Ascending aorta (tissue), 2 donors: ENCODE measurements around the gene TENT5A. TPM values are rescaled to one million over a fixed set of nuclear protein-coding genes. Genes with fewer than 3 reads are reported as not detected.

ENCODE experiments used
- DNase-seq, 2 donors: peaks; one replicate each; pipeline ENCODE4 v3.0.0-alpha.2; 2019; ENCODE audit warnings: low spot score in 2 of 2
- H3K27ac ChIP-seq, 2 donors: fragments of 200-600 bp; sonication (generic); one replicate each; pipeline ENCODE4 v1.5.1; 2016 to 2017; ENCODE audit warnings: mild to moderate bottlenecking in 1 of 2
- H3K27me3 ChIP-seq: fragments of 200-600 bp; sonication (generic); one replicate; pipeline ENCODE4 v1.5.1; 2017
- H3K36me3 ChIP-seq, 2 donors: fragments of 200-600 bp; sonication (generic); one replicate each; pipeline ENCODE4 v1.5.1; 2016
- H3K4me1 ChIP-seq, 2 donors: fragments of 200-600 bp; sonication (generic); one replicate each; pipeline ENCODE4 v1.5.1; 2016 to 2017; ENCODE audit warnings: mild to moderate bottlenecking in 1 of 2
- H3K4me3 ChIP-seq, 2 donors: fragments of 200-600 bp; sonication (generic); one replicate each; pipeline ENCODE4 v1.5.1; 2016 to 2017; ENCODE audit warnings: mild to moderate bottlenecking in 1 of 2
- H3K9me3 ChIP-seq, 2 donors: fragments of 200-600 bp; sonication (generic); one replicate each; pipeline ENCODE4 v1.5.1; 2016
- CTCF ChIP-seq, 3 experiments: fragments of 200-600 bp in 2 of 3; fragments of 450-650 bp in 1 of 3; sonication (generic) in 2 of 3; IDR thresholded peaks; one replicate each; pipeline ENCODE4 v1.5.1; 2016 to 2019; ENCODE audit warnings: antibody characterized with exemption in 3 of 3, mild to moderate bottlenecking in 1 of 3, moderate library complexity in 1 of 3
- intact Hi-C: fragments of 100-400 bp; cut with DNase I; formaldehyde crosslinking; loops from one replicate; pipeline ENCODE4 v1.15.1; 2023
- total RNA-seq: library from RNA; depleted of rRNA; stranded (reverse); fragments of >200 nt; gene quantifications from one replicate; pipeline ENCODE4 v1.1.0, GENCODE V29; 2016

The TENT5A gene
- total RNA-seq, 1 donor from 2014 or later, result 9.6 TPM

- H3K4me3 ChIP-seq, result no peak overlapping the region
- no peak for TF ChIP-seq CTCF (IDR thresholded peaks at IDR 0.05)
- no peaks in the 10 kb centered on the region for H3K27me3 ChIP-seq
- no peaks in the 10 kb centered on the region for H3K9me3 ChIP-seq
- no peak for DNase-seq
- H3K4me1 ChIP-seq, result peaks cover 0 to 2% of the 10 kb centered on the region in 2 donors
- peak overlapping the region in 1 of 2 donors; percentile 97 for H3K27ac ChIP-seq
- no peaks in the 10 kb centered on the region for H3K36me3 ChIP-seq
- intact Hi-C loops, result loop anchor here (5.0 to 10.0 kb wide), 10 partner anchors 107 to 1540 kb away; partner anchors contain the start of genes DOP1A, IBTK and UBE3D
These were observed 2.4 kb upstream of the TENT5A start for GRCh38 chr6:81754906-81755305.

GRCh38 chr6:81753711-81754577 is 1.5 kb upstream of the TENT5A start:
- Histone ChIP-seq H3K27me3 (no peaks in the 10 kb centered on the region), H3K9me3 (no peaks in the 10 kb centered on the region), H3K4me3 (peak overlapping the region; percentile 82 to 93), H3K4me1 (peaks cover 0 to 2% of the 10 kb centered on the region in 2 donors), H3K27ac (peak overlapping the region; percentile 90 to 97), H3K36me3 (no peaks in the 10 kb centered on the region)
- TF ChIP-seq CTCF (IDR thresholded peaks at IDR 0.05), result peak; percentile 74 to 84 (median 74)
- intact Hi-C loops, result loop anchor here (2.0 to 10.0 kb wide), 14 partner anchors 81 to 1539 kb away; partner anchors contain the start of genes DOP1A, IBTK and UBE3D
- peak; percentile 51 to 94 for DNase-seq

- peak; percentile 71 to 96 for DNase-seq
- Histone ChIP-seq H3K27ac (peak overlapping the region; percentile 90 to 97), H3K4me1 (peaks cover 0 to 2% of the 10 kb centered on the region in 2 donors), H3K4me3 (peak overlapping the region; percentile 82 to 93), H3K36me3 (no peaks in the 10 kb centered on the region), H3K27me3 (no peaks in the 10 kb centered on the region), H3K9me3 (no peaks in the 10 kb centered on the region)
- TF ChIP-seq CTCF (IDR thresholded peaks at IDR 0.05), result peak in 1 of 3 experiments; percentile 23
- intact Hi-C loops, result loop anchor here (1.0 to 10.0 kb wide), 15 partner anchors 82 to 1538 kb away; partner anchors contain the start of genes DOP1A, IBTK and UBE3D
These were observed 635 bp upstream of the TENT5A start for GRCh38 chr6:81752921-81753710.

GRCh38 chr6:81751388-81752083 is 945 bp downstream of the TENT5A start:
- peak overlapping the region; percentile 90 to 97 for H3K27ac ChIP-seq
- TF ChIP-seq CTCF (IDR thresholded peaks at IDR 0.05), result no peak
- H3K36me3 ChIP-seq, result peaks cover 0 to 4% of the 10 kb centered on the region in 2 donors
- intact Hi-C loops, result loop anchor here (1.0 to 10.0 kb wide), 15 partner anchors 83 to 1537 kb away; partner anchors contain the start of genes DOP1A, IBTK and UBE3D
- DNase-seq, result peak in 1 of 2 donors; percentile 78
- peaks cover 0 to 18% of the 10 kb centered on the region in 2 donors for H3K4me1 ChIP-seq
- no peaks in the 10 kb centered on the region for H3K27me3 ChIP-seq
- H3K4me3 ChIP-seq, result peak overlapping the region; percentile 82 to 93
- H3K9me3 ChIP-seq, result no peaks in the 10 kb centered on the region
